ENCODE results near the gene TRAF5. TPM values are rescaled to one million over a fixed set of nuclear protein-coding genes. Genes with fewer than 3 reads are reported as not detected.

The TRAF5 gene
- total and polyA plus RNA-seq, 2 donors from 2014 or later: 4.8 to 22.1 TPM

GRCh38 chr1:211331011-211331709 is 4.5 kb downstream of the TRAF5 start:
- no peaks in the 10 kb centered on the region for H3K27me3 ChIP-seq (ENCODE audit: control insufficient read depth, insufficient read depth, low read length)
- DNase-seq (no peak), FAIRE-seq (no peak)
- H3K4me3 ChIP-seq (ENCODE audit: low read length in 3 of 3): no peak overlapping the region
- no peak overlapping the region for H3K27ac ChIP-seq (ENCODE audit: low read depth in 2 of 2, low read length in 2 of 2)
- no peak for TF ChIP-seq CTCF (IDR thresholded peaks at IDR 0.05; ENCODE audit: borderline replicate concordance, extremely low read depth, insufficient read depth)
- intact Hi-C loops (cut with DNase I): no loop called here
- no peaks in the 10 kb centered on the region for H3K9me3 ChIP-seq (ENCODE audit: control insufficient read depth in 2 of 3, insufficient read depth in 1 of 3, low read length in 3 of 3)
- no peaks in the 10 kb centered on the region for H3K36me3 ChIP-seq (ENCODE audit: control insufficient read depth in 2 of 3, insufficient read depth in 3 of 3, low read length in 3 of 3)
- no peak overlapping the region for H3K9ac ChIP-seq (ENCODE audit: low read length in 3 of 3)
- peaks cover 0 to 11% (median 8%) of the 10 kb centered on the region in 3 donors for H3K4me1 ChIP-seq (ENCODE audit: control insufficient read depth in 2 of 3, insufficient read depth in 2 of 3, low read depth in 1 of 3, low read length in 3 of 3)

GRCh38 chr1:211332036-211332616 is 5.5 kb downstream of the TRAF5 start:
- Histone ChIP-seq H3K4me3 (ENCODE audit: low read length in 3 of 3) (no peak overlapping the region), H3K27ac (ENCODE audit: low read depth in 2 of 2, low read length in 2 of 2) (no peak overlapping the region), H3K9ac (ENCODE audit: low read length in 3 of 3) (no peak overlapping the region), H3K36me3 (ENCODE audit: control insufficient read depth in 2 of 3, insufficient read depth in 3 of 3, low read length in 3 of 3) (no peaks in the 10 kb centered on the region), H3K4me1 (ENCODE audit: control insufficient read depth in 2 of 3, insufficient read depth in 2 of 3, low read depth in 1 of 3, low read length in 3 of 3) (peaks cover 0 to 8% (median 6%) of the 10 kb centered on the region in 3 donors), H3K27me3 (ENCODE audit: control insufficient read depth, insufficient read depth, low read length) (no peaks in the 10 kb centered on the region), H3K9me3 (ENCODE audit: control insufficient read depth in 2 of 3, insufficient read depth in 1 of 3, low read length in 3 of 3) (no peaks in the 10 kb centered on the region)
- DNase-seq (no peak), FAIRE-seq (no peak)
- intact Hi-C loops (cut with DNase I): no loop called here
- no peak for TF ChIP-seq CTCF (IDR thresholded peaks at IDR 0.05; ENCODE audit: borderline replicate concordance, extremely low read depth, insufficient read depth)

DNA sequence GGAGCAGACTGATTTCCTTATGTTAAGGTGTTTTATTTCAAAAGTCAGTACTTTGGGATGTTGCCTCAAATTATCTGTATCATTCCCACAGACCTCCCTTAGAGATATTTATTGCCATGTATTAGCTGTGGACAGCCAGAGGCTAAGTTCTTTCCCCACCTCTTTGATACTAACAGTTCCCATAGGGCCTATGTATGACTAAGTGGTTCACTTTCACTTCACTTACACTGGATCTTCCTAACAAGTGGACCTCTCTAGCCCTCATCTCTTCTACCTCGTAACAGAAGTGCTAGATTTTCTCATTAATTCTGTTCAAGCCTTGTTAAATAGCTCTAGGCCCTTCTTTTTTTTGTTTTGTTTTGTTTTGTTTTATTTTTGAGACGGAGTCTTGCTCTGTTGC is 6.2 kb downstream of the TRAF5 start:
- no peaks in the 10 kb centered on the region for H3K36me3 ChIP-seq (ENCODE audit: control insufficient read depth in 2 of 3, insufficient read depth in 3 of 3, low read length in 3 of 3)
- no peaks in the 10 kb centered on the region for H3K27me3 ChIP-seq (ENCODE audit: control insufficient read depth, insufficient read depth, low read length)
- H3K9me3 ChIP-seq (ENCODE audit: control insufficient read depth in 2 of 3, insufficient read depth in 1 of 3, low read length in 3 of 3): no peaks in the 10 kb centered on the region
- H3K27ac ChIP-seq (ENCODE audit: low read depth in 2 of 2, low read length in 2 of 2): no peak overlapping the region
- H3K9ac ChIP-seq (ENCODE audit: low read length in 3 of 3): no peak overlapping the region
- no peak for TF ChIP-seq CTCF (IDR thresholded peaks at IDR 0.05; ENCODE audit: borderline replicate concordance, extremely low read depth, insufficient read depth)
- intact Hi-C loops (cut with DNase I): no loop called here
- H3K4me1 ChIP-seq (ENCODE audit: control insufficient read depth in 2 of 3, insufficient read depth in 2 of 3, low read depth in 1 of 3, low read length in 3 of 3): peaks cover 0 to 8% (median 6%) of the 10 kb centered on the region in 3 donors
- DNase-seq (no peak), FAIRE-seq (no peak)
- H3K4me3 ChIP-seq (ENCODE audit: low read length in 3 of 3): no peak overlapping the region

Measured in kidney (tissue), 14 donors.